Suprapubic skin (tissue), 4 donors: ENCODE results near the gene PLEKHS1.

ENCODE experiments used
- POLR2A ChIP-seq, 2 donors: fragments of 450-650 bp; IDR thresholded peaks; one replicate each; pipeline ENCODE4 v1.6.1; 2017; ENCODE audit warnings: antibody characterized with exemption in 2 of 2, mild to moderate bottlenecking in 2 of 2, moderate library complexity in 2 of 2
- POLR2AphosphoS5 ChIP-seq, 3 donors: sonication (generic); formaldehyde crosslinking; IDR thresholded peaks; one replicate each; pipeline ENCODE4 v1.6.1; 2017; ENCODE audit warnings: antibody characterized with exemption in 3 of 3
- TF ChIP-seq, protein P1 (sequence below), 2 donors: fragments of 200-600 bp in 1 of 2; fragments of 450-650 bp in 1 of 2; sonication (generic) in 1 of 2; IDR thresholded peaks; one replicate each; pipeline ENCODE4 v1.5.1; 2016 to 2019; ENCODE audit warnings: antibody characterized with exemption in 2 of 2, mild to moderate bottlenecking in 1 of 2, moderate library complexity in 1 of 2

GRCh38 chr10:113780681-113781250, 29.3 kb downstream of the PLEKHS1 start:
- no peak for TF ChIP-seq POLR2AphosphoS5 (IDR thresholded peaks at IDR 0.05)
- TF ChIP-seq, protein P1, sequence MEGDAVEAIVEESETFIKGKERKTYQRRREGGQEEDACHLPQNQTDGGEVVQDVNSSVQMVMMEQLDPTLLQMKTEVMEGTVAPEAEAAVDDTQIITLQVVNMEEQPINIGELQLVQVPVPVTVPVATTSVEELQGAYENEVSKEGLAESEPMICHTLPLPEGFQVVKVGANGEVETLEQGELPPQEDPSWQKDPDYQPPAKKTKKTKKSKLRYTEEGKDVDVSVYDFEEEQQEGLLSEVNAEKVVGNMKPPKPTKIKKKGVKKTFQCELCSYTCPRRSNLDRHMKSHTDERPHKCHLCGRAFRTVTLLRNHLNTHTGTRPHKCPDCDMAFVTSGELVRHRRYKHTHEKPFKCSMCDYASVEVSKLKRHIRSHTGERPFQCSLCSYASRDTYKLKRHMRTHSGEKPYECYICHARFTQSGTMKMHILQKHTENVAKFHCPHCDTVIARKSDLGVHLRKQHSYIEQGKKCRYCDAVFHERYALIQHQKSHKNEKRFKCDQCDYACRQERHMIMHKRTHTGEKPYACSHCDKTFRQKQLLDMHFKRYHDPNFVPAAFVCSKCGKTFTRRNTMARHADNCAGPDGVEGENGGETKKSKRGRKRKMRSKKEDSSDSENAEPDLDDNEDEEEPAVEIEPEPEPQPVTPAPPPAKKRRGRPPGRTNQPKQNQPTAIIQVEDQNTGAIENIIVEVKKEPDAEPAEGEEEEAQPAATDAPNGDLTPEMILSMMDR (IDR thresholded peaks at IDR 0.05) = no peak
- no peak for TF ChIP-seq POLR2A (IDR thresholded peaks at IDR 0.05)
